IPS DF 6.9 (cell line): ENCODE data around the gene EHD2.
A peak's percentile ranks its signal among the peaks of the same experiment; 100 is the strongest.
"Not testable (repeated sequence)": the region's sequence is repeated elsewhere in the genome, so short reads cannot be mapped to it uniquely, and the experiment has no call there.

Experiments
- DNase-seq: peaks from one replicate; pipeline ENCODE4 v3.0.0-alpha.2; 2013; ENCODE audit warnings: low read depth, low spot score
- H3K27ac ChIP-seq: one replicate; pipeline ENCODE4 v1.5.1; 2013; ENCODE audit warnings: low read length, control low read depth
- H3K27me3 ChIP-seq: 2 replicates; pipeline ENCODE4 v1.6.1; 2013; ENCODE audit warnings: mild to moderate bottlenecking, low read length; ENCODE audit not compliant: control insufficient read depth, insufficient read depth
- H3K36me3 ChIP-seq: 2 replicates; pipeline ENCODE4 v1.6.1; 2013; ENCODE audit warnings: low read length; ENCODE audit not compliant: control insufficient read depth, insufficient read depth
- H3K4me1 ChIP-seq: 2 replicates; pipeline ENCODE4 v1.6.1; 2013; ENCODE audit warnings: low read length; ENCODE audit not compliant: control insufficient read depth, insufficient read depth
- H3K4me3 ChIP-seq: 2 replicates; pipeline ENCODE4 v1.5.1; 2013; ENCODE audit warnings: mild to moderate bottlenecking, low read length
- H3K9me3 ChIP-seq: 2 replicates; pipeline ENCODE4 v1.6.1; 2013; ENCODE audit warnings: low read length, inconsistent platforms; ENCODE audit not compliant: control insufficient read depth, insufficient read depth
- WGBS: extraction: QIAGEN DNeasy Blood & Tissue Kit; methylation state at CpG from one replicate; pipeline ENCODE4 v1.1.7; 2013; ENCODE audit warnings: mixed read lengths, missing lambda C conversion rate; ENCODE audit not compliant: insufficient read length, insufficient coverage; 5-methylcytosine and 5-hydroxymethylcytosine counted together

Gene EHD2

DNA sequence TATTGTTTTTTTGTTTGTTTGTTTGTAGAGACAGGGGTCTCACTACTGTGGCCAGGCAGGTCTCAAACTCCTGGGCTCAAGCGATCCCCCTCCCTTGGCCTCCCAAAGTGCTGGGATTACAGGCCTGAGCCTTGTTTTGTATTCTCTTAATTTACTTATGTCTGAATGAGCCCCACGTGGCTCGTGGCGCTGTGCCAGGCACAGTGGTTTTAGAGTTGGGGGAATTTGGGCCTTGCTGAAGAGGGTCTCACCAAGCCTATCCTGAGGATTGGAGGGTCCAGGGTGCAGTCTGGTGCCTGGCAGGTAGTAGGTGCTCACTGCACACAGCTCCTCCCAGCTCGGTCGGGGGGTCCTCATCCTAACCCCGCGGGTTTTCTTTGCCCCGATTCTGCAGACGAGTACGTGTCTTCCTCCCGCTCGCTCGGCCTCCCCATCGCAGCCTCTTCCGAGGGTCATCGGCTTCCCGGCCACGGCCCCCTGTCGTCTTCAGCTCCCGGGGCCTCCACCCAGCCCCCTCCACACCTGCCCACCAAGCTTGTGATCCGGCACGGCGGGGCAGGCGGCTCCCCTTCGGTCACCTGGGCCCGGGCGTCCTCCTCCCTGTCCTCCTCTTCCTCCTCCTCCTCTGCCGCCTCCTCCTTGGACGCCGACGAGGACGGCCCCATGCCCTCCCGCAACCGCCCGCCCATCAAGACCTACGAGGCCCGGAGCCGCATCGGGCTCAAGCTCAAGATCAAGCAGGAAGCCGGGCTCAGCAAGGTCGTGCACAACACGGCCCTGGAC, 12.1 kb upstream of the EHD2 start:
- no peaks in the 10 kb centered on the region for H3K4me1 ChIP-seq
- H3K36me3 ChIP-seq, result peaks cover 24% of the 10 kb centered on the region
- H3K4me3 ChIP-seq, result no peak overlapping the region
- no peaks in the 10 kb centered on the region for H3K27me3 ChIP-seq
- WGBS, result no CpG with 5 or more reads among the region's 43 CpGs
- no peaks in the 10 kb centered on the region for H3K9me3 ChIP-seq
- no peak overlapping the region for H3K27ac ChIP-seq
- DNase-seq, result no peak

DNA sequence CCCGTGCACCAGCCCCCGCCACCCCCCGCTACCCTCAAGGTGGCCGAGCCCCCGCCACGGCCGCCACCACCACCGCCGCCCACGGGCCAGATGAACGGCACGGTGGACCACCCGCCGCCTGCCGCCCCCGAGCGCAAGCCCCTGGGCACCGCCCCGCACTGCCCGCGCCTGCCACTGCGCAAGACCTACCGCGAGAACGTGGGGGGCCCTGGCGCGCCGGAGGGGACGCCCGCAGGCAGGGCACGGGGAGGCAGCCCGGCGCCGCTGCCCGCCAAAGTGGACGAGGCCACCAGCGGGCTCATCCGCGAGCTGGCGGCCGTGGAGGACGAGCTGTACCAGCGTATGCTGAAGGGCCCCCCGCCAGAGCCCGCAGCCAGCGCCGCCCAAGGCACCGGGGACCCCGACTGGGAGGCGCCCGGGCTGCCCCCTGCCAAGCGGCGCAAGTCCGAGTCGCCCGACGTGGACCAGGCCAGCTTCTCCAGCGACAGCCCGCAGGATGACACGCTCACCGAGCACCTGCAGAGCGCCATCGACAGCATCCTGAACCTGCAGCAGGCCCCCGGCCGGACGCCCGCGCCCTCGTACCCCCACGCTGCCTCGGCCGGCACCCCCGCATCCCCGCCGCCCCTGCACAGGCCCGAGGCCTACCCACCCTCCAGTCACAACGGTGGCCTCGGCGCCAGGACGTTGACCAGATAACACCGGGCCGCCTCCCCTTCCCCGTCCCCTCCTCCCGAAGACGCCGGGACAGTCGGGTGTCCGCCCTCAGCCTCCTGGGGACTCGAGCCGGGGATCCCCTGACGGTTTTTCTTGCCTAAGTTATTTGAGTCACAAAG, 11.3 kb upstream of the EHD2 start:
- Histone ChIP-seq H3K4me1 (no peaks in the 10 kb centered on the region), H3K9me3 (no peaks in the 10 kb centered on the region), H3K36me3 (peaks cover 24% of the 10 kb centered on the region), H3K4me3 (no peak overlapping the region), H3K27me3 (no peaks in the 10 kb centered on the region), H3K27ac (no peak overlapping the region)
- DNase-seq, result no peak
- no CpG with 5 or more reads among the region's 91 CpGs for WGBS

DNA sequence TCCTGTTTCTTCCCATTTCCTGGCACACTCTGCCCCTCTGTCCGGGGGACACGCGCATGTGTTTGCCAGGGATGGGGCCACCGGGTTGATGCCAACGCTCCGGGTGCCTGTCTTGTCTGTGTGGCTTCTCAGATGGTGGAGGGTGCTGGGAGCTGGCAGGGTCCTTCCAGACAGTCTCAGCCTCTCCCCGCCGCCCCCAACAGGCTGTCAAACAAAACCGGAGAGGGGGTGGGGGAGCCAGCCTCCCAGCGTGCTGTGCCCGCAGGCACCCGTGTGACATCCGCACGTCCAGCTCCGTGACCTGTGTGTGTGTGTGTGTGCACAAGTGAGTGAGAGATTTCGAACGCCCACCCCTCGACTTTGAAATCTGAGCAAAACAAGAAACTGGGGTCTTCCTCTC, 10.6 kb upstream of the EHD2 start:
- no peaks in the 10 kb centered on the region for H3K4me1 ChIP-seq

DNA sequence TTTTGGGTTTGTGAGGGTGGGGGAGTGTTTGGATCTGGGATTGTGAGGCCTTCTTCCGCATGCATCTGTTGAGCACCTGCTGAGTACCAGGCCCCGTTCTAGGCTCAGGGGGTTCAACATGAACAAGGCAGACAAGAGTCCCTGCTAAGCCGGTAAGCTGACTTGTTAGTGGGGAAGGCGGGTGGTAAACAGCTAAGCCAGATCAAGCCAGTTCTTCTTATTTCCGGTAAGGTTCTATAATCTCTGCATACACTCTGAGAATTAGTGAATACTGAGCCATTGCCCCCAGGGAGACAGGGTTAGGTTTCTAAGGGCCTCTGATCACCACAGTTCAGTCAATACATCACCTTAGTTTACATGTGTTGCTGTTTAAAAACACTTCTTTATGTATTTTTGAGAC, 9.9 kb upstream of the EHD2 start:
- H3K36me3 ChIP-seq, result peaks cover 23% of the 10 kb centered on the region
- no peaks in the 10 kb centered on the region for H3K9me3 ChIP-seq
- no peak overlapping the region for H3K4me3 ChIP-seq
- WGBS, result no CpG with 5 or more reads among the region's 5 CpGs
- no peaks in the 10 kb centered on the region for H3K4me1 ChIP-seq
- no peak for DNase-seq
- no peaks in the 10 kb centered on the region for H3K27me3 ChIP-seq
- no peak overlapping the region for H3K27ac ChIP-seq

More for the DNA sequence above, 10.6 kb upstream of the EHD2 start:
- Histone ChIP-seq H3K27me3 (no peaks in the 10 kb centered on the region), H3K9me3 (no peaks in the 10 kb centered on the region), H3K27ac (no peak overlapping the region), H3K36me3 (peaks cover 24% of the 10 kb centered on the region), H3K4me3 (no peak overlapping the region)
- no peak for DNase-seq
- no CpG with 5 or more reads among the region's 18 CpGs for WGBS

DNA sequence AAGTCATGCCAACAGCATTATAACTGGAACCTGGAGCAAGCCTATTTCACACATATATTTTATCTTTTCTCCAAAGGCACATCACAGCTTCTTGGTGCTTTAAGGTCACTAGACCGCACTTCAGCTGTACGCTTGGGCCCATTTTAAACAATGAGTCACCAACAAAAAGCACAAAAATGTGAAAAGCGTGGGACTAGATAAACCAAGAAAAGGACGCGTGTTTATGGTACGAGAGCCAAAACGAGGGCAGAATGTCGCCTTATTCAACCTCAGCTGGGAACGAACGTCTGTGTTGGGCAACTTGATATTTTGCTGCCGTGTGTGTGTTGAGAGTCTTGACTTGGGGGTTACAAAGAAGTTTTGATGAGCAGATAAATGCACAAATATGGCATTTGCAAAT, 9.2 kb upstream of the EHD2 start:
- Histone ChIP-seq H3K27me3 (no peaks in the 10 kb centered on the region), H3K27ac (no peak overlapping the region), H3K4me1 (no peaks in the 10 kb centered on the region), H3K36me3 (peaks cover 16% of the 10 kb centered on the region), H3K9me3 (no peaks in the 10 kb centered on the region), H3K4me3 (no peak overlapping the region)
- WGBS, result no CpG with 5 or more reads among the region's 11 CpGs
- DNase-seq, result no peak

DNA sequence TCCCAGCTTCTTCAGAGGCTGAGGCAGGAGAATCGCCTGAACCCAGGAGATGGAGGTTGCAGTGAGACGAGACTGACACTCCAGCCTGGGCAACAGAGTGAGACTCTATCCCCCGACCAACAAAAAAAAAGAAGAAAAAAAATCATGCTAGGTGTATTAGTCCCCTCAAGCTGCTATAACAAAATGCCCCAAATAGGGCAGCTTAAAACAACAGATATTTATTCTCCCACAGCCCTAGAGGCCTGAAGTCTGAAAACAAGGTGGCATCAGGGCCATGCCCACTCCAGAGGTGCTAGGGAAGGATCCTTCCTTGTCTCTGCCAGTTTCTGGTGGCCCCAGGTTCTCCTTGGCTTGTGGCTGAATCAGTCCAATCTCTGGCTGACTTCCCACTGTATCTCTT, 8.6 kb upstream of the EHD2 start:
- H3K4me1 ChIP-seq, result no peaks in the 10 kb centered on the region
- no peaks in the 10 kb centered on the region for H3K27me3 ChIP-seq
- no peaks in the 10 kb centered on the region for H3K9me3 ChIP-seq
- H3K4me3 ChIP-seq, result no peak overlapping the region
- H3K36me3 ChIP-seq, result peaks cover 16% of the 10 kb centered on the region
- no peak for DNase-seq
- no peak overlapping the region for H3K27ac ChIP-seq
- no CpG with 5 or more reads among the region's 3 CpGs for WGBS

DNA sequence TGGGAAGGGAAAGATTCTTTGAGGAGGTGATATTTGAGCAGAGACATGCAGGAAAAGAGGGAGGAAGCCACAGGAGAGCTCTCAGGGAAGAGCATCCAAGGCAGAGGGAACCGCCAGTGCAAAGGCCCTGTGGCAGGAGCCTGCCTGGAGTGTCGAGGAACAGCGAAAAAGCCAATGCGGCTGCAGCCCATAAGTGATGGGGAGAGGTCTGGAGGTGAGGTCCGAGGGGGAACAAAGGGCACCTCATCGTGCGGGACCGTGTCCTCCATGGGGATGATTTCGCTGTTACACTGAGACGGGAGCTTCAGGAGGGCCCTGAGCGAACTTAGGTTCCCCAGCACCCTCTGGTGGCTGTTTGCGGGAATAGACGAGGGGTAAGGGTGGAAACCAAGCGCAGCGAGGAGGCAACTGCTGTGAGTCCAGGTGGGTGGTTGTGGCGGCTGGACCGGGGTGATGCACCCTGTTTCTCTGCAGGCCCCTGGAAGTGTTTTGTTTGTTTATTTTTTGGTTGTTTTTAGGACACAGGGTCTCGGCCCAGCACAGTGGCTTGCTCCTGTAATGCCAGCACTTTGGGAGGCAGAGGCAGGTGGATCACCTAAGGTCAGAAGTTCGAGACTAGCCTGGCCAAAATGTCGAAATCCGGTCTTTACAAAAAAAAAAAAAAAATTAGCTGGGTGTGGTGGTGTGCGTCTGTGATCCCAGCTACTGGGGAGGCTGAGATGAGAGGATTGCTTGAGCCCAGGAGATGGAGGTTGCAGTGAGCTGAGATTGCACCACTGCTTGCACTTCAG, 5.9 kb upstream of the EHD2 start:
- no CpG with 5 or more reads among the region's 22 CpGs for WGBS
- H3K27ac ChIP-seq, result no peak overlapping the region
- H3K27me3 ChIP-seq, result no peaks in the 10 kb centered on the region
- H3K9me3 ChIP-seq, result no peaks in the 10 kb centered on the region
- no peak overlapping the region for H3K4me3 ChIP-seq
- peak; percentile 83 for DNase-seq
- no peaks in the 10 kb centered on the region for H3K4me1 ChIP-seq
- H3K36me3 ChIP-seq, result 0 out of 2 replicates have a peak, but pooled peaks cover 3% of the 10 kb centered on the region

DNA sequence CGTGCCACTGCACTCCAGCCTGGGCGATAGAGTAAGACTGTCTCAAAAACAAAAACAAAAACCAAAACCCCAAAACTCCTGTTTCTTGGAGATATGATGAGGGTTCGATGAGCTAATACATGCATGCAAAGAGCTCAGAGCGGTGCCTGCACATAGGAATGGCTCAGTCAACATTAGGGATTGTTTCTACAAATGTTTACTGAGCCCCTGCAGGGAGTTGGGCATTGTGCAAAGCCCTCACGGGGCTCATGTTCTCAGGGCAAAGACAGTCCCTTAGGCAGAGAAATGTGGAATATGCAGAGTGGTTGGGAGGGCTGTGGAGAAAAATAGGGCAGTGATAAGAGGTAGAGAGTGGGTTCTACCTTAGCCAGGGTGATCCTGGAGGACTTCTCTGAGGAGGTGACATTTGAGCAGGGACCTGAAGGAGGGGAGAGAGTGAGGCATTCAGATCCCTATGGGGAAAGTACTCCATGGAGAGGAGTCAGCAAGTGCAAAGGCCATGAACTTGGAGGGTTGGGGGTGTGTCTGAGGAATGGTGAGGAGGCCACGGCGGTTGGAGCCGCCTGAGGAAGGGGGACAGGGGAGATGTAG, 1.5 kb upstream of the EHD2 start:
- DNase-seq, result no peak
- no peaks in the 10 kb centered on the region for H3K4me1 ChIP-seq
- no peak overlapping the region for H3K4me3 ChIP-seq
- no peaks in the 10 kb centered on the region for H3K9me3 ChIP-seq
- H3K36me3 ChIP-seq, result no peaks in the 10 kb centered on the region
- no CpG with 5 or more reads among the region's 8 CpGs for WGBS
- H3K27ac ChIP-seq, result no peak overlapping the region
- H3K27me3 ChIP-seq, result no peaks in the 10 kb centered on the region

DNA sequence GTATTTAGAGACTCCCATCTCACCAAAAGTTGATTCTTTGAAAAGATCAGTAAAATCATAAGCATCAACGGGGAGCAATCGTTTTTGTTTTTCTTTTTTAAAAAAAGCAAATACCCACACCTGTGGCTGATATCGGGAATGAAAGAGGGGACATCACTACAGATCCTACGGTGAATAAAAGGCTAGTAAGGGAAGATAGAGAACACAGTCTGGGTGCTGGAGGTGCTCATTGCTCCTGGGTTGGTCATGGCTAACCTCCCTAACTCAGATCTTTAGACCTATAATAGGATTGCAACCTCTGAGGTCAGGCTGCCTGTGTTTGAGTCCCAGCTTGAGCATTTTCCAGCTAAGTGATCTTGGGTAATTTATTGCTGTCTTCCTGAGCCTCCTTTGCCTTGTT, 1.1 kb downstream of the EHD2 start:
- H3K27me3 ChIP-seq, result no peaks in the 10 kb centered on the region
- no CpG with 5 or more reads among the region's 4 CpGs for WGBS
- no peak overlapping the region for H3K27ac ChIP-seq
- 0 out of 2 replicates have a peak, but pooled peaks cover 2% of the 10 kb centered on the region for H3K4me1 ChIP-seq
- no peak for DNase-seq
- H3K36me3 ChIP-seq, result no peaks in the 10 kb centered on the region
- no peaks in the 10 kb centered on the region for H3K9me3 ChIP-seq
- no peak overlapping the region for H3K4me3 ChIP-seq

DNA sequence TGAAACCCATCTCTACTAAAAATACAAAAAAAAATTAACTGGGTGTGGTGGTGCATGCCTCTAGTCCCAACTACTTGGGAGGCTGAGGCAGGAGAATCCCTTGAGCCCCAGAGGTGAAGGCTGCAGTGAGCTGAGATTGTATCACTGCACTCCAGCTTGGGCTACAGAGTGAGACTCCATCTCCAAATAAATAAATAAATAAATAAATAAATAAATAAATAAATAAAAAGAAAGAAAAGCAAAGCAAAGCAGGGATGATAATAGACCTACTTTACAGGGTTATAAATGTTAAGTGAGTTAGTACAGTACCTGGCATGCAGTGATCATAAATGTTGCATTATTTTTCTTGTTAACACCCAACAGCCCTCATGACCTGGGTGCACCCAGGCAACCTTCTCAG, 1.6 kb downstream of the EHD2 start:
- not testable (repeated sequence) for H3K27ac ChIP-seq, H3K4me3 ChIP-seq, DNase-seq, H3K36me3 ChIP-seq, H3K27me3 ChIP-seq, H3K9me3 ChIP-seq, H3K4me1 ChIP-seq
